IPS DF 4.7 (cell line): Measurements from ENCODE around the gene PROM2.
A peak's percentile ranks its signal among the peaks of the same experiment; 100 is the strongest.
"Not testable (repeated sequence)": the region's sequence is repeated elsewhere in the genome, so short reads cannot be mapped to it uniquely, and the experiment has no call there.

Source experiments
- DNase-seq: peaks from one replicate; pipeline ENCODE4 v3.0.0-alpha.2; 2013; ENCODE audit warnings: low spot score; ENCODE audit errors: extremely low read depth

PROM2 gene, protein sequence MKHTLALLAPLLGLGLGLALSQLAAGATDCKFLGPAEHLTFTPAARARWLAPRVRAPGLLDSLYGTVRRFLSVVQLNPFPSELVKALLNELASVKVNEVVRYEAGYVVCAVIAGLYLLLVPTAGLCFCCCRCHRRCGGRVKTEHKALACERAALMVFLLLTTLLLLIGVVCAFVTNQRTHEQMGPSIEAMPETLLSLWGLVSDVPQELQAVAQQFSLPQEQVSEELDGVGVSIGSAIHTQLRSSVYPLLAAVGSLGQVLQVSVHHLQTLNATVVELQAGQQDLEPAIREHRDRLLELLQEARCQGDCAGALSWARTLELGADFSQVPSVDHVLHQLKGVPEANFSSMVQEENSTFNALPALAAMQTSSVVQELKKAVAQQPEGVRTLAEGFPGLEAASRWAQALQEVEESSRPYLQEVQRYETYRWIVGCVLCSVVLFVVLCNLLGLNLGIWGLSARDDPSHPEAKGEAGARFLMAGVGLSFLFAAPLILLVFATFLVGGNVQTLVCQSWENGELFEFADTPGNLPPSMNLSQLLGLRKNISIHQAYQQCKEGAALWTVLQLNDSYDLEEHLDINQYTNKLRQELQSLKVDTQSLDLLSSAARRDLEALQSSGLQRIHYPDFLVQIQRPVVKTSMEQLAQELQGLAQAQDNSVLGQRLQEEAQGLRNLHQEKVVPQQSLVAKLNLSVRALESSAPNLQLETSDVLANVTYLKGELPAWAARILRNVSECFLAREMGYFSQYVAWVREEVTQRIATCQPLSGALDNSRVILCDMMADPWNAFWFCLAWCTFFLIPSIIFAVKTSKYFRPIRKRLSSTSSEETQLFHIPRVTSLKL

DNA sequence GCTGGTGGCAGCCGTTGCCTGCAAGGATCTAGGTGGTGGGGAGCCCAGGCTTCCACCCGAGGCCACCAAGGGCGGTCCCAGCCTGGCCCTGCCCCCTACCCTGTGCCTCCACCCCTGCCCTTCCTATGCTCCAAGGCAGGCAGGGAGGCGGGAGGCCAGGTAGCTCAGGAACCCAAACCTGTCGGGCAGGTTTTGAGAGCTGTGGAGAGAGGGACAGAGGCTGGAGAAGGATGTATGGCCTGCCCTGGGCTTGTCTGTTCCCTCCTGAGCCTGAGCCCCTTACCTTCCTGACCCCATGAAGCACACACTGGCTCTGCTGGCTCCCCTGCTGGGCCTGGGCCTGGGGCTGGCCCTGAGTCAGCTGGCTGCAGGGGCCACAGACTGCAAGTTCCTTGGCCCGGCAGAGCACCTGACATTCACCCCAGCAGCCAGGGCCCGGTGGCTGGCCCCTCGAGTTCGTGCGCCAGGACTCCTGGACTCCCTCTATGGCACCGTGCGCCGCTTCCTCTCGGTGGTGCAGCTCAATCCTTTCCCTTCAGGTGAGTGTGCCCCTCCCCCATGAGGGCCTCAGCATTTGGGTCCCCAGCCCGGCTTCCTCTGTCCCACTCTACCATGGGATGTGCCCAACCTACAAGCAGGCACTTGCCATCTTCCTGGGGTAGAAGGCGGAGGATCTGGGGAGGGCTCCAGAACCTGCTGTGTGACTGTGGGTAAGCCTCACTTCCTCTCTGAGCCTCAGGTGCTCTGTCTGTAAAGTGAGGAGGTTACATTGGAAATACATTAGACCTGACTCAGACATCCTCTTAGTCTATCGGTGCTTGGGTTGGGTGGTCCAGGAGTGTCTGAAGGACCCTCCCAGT, at the start of gene PROM2:
Gene PROM2 (plus strand): TSS at position 159 of the 860 bp plus-strand sequence. CDS start 137 bp downstream, at position 296.
- peak; percentile 41 for DNase-seq

GRCh38 chr2:95225658-95226057, 48.6 kb upstream of the PROM2 start:
- no peak for DNase-seq

- DNase-seq: peak; percentile 56
Observed at GRCh38 chr2:95231723-95232122, 42.5 kb upstream of the PROM2 start.

GRCh38 chr2:95232232-95232631, 42.0 kb upstream of the PROM2 start:
- no peak for DNase-seq

DNA sequence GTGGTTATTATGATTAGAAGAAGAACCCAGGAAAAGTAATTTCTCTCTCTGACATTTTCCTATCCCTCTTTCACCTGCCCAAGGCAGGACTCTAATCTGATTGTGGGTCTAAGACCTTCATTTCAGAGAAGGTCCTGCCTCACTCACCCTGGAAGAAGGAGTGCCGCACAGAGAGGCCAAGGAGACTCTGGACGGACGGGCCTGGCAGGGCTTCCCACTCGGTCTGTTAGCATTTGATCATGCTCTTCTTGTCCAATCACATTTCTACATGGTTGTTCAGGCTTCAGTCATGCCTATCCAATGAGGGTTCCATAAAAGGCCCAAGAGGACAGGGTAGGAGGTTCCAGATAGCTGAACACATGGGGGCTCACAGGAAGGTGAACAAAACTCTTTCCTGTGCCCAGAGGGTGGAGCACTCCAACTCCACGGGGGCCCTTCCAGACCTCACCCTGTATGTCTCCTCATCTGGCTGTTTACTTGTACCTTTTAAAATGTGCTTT, 39.9 kb upstream of the PROM2 start:
- no peak for DNase-seq

- no peak for DNase-seq
Observed at GRCh38 chr2:95234816-95235215, 39.4 kb upstream of the PROM2 start.

GRCh38 chr2:95238131-95238530, 36.1 kb upstream of the PROM2 start:
- no peak for DNase-seq

- no peak for DNase-seq
Observed at GRCh38 chr2:95240091-95240490, 34.2 kb upstream of the PROM2 start.

DNA sequence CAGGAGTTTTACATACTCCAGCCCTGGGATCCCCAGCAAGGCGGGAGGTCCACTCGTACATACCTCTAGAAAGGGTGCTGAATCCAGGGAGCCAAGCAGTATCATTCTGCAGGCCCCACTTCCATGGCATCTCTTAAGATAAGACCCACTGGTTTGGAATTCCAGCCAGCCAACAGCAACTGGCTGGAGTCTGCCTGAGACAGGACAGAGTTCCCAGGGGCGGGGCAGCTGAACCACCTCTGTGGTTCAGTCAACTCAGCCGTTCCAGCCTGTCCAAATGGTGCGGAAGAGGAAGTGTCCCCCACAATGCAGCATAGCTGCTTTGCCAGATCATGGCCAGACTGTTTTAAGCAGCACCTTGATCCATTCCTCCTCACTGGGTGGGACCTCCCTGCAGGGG, 33.7 kb upstream of the PROM2 start:
- no peak for DNase-seq

DNA sequence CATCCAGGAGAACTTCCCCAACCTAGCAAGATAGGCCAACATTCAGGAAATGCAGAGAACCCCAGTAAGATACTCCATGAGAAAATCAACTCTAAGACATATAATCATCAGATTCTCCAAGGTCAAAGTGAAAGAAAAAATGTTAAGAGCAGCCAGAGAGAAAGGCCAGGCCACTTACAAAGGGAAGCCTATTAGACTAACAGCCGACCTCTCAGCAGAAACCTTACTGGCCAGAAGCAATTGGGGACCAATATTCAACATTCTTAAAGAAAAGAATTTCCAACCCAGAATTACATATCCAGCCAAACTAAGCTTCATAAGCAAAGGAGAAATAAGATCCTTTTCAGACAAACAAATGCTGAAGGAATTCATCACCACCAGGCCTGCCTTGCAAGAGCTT, 32.2 kb upstream of the PROM2 start:
- not testable (repeated sequence) for DNase-seq

DNA sequence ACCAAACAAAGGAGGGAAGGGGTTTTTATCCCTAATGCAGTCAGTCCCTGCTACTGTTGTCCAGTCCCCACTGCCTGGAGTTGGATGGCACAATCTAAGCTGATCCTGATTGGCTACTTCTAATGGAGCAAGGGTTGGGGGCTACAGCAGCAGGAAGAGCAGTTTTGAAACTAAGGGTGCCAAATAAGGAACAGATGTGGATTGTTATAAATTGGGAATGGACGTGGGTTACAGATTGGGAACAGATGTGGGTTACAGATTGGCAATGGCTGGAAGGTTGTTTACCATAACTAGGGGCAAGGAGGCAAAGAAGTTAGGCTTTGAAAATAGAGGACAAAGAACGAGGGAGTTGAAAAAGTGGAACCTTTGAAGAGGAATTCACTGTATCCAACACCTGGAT, 16.0 kb upstream of the PROM2 start:
- DNase-seq: no peak

DNA sequence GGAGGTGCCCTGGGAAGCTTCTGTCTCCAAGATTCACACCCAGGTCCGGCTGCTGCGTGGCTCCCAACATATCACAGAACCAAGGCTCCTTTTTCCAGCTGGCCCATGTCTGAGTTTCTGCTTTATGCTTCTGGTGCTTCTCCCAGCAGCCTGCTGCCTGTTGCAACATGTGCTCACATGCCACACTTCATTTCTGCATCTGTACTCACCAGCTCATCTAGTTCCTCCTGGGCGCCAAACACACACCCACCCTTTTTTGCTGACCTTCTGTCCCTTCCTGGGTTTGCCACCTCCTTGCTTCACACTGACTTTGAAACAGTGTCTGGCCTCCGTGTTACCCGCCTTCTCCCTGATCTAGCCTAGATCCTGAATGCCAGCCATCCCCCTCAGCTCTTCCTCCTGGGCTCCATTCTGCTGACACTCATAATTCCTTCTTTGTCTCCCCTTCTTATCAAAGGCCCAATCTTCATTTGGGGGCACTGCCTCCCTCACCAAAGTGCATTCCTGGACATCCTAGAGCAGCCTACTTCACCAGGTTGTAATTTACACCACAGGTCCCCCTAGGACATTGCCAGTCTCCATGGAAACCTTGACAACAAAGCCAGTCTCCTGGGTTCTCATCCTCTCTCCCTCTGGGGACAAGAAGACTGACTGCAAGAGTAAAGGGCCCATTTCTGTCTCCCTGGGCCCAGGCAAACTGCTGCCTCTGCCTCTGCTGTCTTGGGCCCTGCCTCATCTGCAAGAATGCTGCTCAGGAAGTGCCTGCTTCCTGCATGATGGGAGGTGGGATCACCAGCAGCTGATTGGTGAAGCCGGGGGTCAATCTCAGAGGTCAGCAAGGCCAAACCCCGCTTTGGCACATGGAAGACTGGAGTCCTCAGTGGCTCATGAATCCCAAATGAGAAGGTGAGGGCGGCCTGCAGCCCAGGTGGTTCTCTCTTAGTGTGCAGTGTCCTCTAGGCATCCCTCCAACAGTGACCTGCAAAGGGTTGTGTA, 13.9 kb upstream of the PROM2 start:
- no peak for DNase-seq

DNA sequence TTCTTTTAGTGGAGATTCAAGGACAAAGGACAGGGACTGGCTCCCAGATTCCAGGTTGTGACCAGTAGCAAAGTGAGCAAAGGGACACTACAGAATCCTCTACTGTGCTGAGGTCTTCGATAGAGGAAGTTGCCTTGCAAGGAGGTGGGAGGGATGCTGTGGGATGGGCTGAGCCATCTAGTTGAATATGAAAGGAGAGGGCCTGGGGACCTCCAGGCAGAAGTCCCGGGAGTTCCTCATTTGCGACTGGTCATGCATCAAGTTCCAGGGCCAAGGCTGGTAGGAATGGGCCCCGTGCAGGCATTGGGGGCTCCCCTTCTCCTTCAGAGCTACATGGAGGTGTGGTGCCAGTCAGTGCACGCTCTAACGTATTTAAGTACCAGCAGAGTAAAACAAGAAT, 12.6 kb upstream of the PROM2 start:
- DNase-seq: no peak

GRCh38 chr2:95262896-95263542, 11.2 kb upstream of the PROM2 start:
- DNase-seq: no peak

DNA sequence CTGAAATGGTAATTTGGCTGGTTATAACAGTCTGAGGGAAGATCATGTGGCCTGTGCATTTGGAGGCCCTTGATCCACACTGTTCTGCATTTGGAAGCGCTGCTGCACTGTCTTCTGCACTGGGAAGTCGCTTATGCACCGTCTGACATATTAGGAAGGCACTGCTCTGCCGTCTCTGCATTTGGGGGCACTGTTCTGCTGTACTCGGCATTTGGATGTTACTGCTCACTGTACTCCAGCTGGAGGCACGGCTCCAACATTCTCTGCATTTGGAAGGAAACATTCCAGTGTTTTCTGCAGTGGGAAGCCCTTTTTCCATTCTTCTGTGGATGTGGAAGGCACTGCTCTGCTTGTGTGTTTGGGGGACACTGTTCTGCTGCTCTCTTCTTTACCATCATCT, 9.6 kb upstream of the PROM2 start:
- DNase-seq: no peak

- no peak for DNase-seq
Observed at GRCh38 chr2:95265182-95265581, 9.1 kb upstream of the PROM2 start.

DNA sequence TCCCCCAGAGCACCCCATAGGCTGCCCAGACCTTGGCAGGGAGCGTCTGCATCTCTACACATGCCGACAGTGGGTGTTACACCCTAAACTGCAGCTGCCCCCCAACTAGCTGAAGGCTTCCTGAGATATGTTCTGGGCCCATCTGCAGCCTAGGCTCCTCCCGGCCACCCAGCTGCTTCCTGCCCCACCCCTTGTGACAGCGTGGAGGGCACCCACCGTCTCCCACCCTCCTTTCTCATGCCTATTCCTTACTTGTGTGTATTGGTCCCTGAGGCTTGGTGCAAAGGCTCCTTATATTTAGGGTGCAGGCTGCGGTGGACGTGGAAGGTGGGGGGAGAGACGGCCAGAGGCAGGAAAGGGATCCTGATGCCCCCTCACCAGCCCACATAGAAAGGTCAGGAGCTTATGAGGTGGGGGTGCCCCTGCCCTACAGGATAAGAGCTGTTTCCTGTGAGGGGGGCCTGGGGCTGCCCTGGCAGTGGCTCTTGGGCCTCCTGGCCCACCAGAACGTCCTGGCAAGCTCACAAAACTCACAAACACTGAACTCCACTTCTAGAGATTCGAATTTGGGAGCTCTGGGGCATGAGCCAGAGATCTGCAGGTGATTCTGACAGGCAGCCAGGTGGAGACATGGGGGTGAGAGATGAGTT, 7.3 kb upstream of the PROM2 start:
- DNase-seq: no peak

GRCh38 chr2:95267458-95268210, 6.6 kb upstream of the PROM2 start:
- no peak for DNase-seq
